Lung (tissue), 12 donors: ENCODE results near the gene IGIP. TPM values are rescaled to one million over a fixed set of nuclear protein-coding genes. Genes with fewer than 3 reads are reported as not detected.

Experiments
- ATAC-seq: fragments of 200-7000 bp; cut with Tn5 transposase; one replicate; pipeline ENCODE4 v1.9.1; 2020; ENCODE audit warnings: moderate number of reproducible peaks; ENCODE audit not compliant: insufficient read depth, low FRiP score
- DNase-seq, 3 donors: peaks; one replicate each; pipeline ENCODE4 v3.0.0-alpha.2; 2013 to 2017
- H3K27ac ChIP-seq, 2 donors: one replicate each; pipeline ENCODE4 v1.5.1; 2013; ENCODE audit warnings: mild to moderate bottlenecking in 2 of 2, moderate library complexity in 2 of 2, control low read depth in 1 of 2, inconsistent platforms in 1 of 2, low read depth in 1 of 2, low read length in 1 of 2
- H3K27me3 ChIP-seq, 3 donors: one replicate each; pipeline ENCODE4 v1.5.1; 2013; ENCODE audit warnings: low read length in 2 of 3; ENCODE audit not compliant: control insufficient read depth in 3 of 3, insufficient read depth in 3 of 3
- H3K36me3 ChIP-seq, 4 donors: one replicate each; pipeline ENCODE4 v1.5.1; 2013; ENCODE audit warnings: low read length in 4 of 4, mild to moderate bottlenecking in 1 of 4, moderate library complexity in 1 of 4; ENCODE audit not compliant: control insufficient read depth in 4 of 4, insufficient read depth in 4 of 4
- H3K4me1 ChIP-seq, 5 donors: one replicate each; pipeline ENCODE4 v1.5.1; 2013; ENCODE audit warnings: low read length in 5 of 5, mild to moderate bottlenecking in 2 of 5, moderate library complexity in 1 of 5; ENCODE audit not compliant: control insufficient read depth in 5 of 5, insufficient read depth in 5 of 5
- H3K4me3 ChIP-seq: one replicate; pipeline ENCODE4 v1.5.1; 2013; ENCODE audit warnings: mild to moderate bottlenecking, control low read depth, moderate library complexity
- H3K9ac ChIP-seq, 2 donors: one replicate each; pipeline ENCODE4 v1.5.1; 2013; ENCODE audit warnings: low read length in 2 of 2, control low read depth in 1 of 2; ENCODE audit not compliant: insufficient read depth in 1 of 2
- H3K9me3 ChIP-seq, 4 donors: one replicate each; pipeline ENCODE4 v1.5.1; 2013; ENCODE audit warnings: low read length in 3 of 4, mild to moderate bottlenecking in 1 of 4, moderate library complexity in 1 of 4; ENCODE audit not compliant: control insufficient read depth in 4 of 4, insufficient read depth in 3 of 4
- whole genome bisulfite sequencing, 2 donors: extraction: QIAGEN DNeasy Blood & Tissue Kit; methylation state at CpG; one replicate each; pipeline ENCODE4 v1.1.7; 2013; 5-methylcytosine and 5-hydroxymethylcytosine counted together
- polyA plus RNA-seq, 2 donors: library from polyadenylated mRNA; stranded (reverse); fragments of 200-250 nt; gene quantifications; one replicate each; pipeline ENCODE4 v1.2.1, GENCODE V29; 2013
- total RNA-seq, 2 donors: library from RNA; depleted of rRNA in 1 of 2; stranded (reverse); fragments of >200 nt in 1 of 2; gene quantifications; one replicate each; pipeline ENCODE4 v1.2.1, GENCODE V29; 2014 to 2021
- TF ChIP-seq, protein P1 (sequence below): IDR thresholded peaks from 2 replicates; pipeline ENCODE4 v1.5.1; 2012; ENCODE audit warnings: mild to moderate bottlenecking; ENCODE audit errors: control extremely low read depth, extremely low read depth
- donor health status: control.
- donor health status: control.
- donor health status: Bipolar disorder and iron deficiency.
- donor health status: healthy.
- donor health status: DM: yes; HTN: yes; CAD: no.

The IGIP gene
- total and polyA plus RNA-seq, 4 donors: 2.8 to 11.1 (median 7.5) TPM

DNA sequence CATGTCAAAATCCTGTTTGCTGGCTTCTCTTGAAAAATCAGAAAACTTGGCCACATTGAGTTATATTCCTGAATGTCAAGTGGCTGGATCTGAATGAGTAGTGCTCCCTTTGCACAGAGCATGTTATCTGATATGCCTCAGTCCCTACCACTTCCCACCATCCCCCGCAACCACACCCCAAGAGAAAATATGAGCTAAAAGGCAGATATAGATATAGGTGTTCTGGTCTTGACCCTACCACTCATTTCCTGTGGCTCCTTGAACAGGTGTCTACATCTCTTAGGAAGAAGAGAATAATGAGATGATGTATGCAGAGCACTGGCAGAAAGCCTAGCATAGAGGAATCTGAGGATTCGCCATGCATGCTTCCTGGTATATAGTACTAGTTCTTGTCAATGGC is 42.6 kb downstream of the IGIP start:
- no peak for ATAC-seq
- TF ChIP-seq, protein P1, sequence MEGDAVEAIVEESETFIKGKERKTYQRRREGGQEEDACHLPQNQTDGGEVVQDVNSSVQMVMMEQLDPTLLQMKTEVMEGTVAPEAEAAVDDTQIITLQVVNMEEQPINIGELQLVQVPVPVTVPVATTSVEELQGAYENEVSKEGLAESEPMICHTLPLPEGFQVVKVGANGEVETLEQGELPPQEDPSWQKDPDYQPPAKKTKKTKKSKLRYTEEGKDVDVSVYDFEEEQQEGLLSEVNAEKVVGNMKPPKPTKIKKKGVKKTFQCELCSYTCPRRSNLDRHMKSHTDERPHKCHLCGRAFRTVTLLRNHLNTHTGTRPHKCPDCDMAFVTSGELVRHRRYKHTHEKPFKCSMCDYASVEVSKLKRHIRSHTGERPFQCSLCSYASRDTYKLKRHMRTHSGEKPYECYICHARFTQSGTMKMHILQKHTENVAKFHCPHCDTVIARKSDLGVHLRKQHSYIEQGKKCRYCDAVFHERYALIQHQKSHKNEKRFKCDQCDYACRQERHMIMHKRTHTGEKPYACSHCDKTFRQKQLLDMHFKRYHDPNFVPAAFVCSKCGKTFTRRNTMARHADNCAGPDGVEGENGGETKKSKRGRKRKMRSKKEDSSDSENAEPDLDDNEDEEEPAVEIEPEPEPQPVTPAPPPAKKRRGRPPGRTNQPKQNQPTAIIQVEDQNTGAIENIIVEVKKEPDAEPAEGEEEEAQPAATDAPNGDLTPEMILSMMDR: no peak
- peaks cover 0 to 8% (median 0%) of the 10 kb centered on the region in 5 donors for H3K4me1 ChIP-seq
- no peak for DNase-seq
- no peaks in the 10 kb centered on the region for H3K36me3 ChIP-seq
- H3K9ac ChIP-seq: no peak overlapping the region
- WGBS, 2 donors: 89 to 95% methylated on average over 2 of the region's 2 CpGs
- H3K27ac ChIP-seq: no peak overlapping the region
- no peaks in the 10 kb centered on the region for H3K9me3 ChIP-seq
- no peaks in the 10 kb centered on the region for H3K27me3 ChIP-seq
- no peak overlapping the region for H3K4me3 ChIP-seq

DNA sequence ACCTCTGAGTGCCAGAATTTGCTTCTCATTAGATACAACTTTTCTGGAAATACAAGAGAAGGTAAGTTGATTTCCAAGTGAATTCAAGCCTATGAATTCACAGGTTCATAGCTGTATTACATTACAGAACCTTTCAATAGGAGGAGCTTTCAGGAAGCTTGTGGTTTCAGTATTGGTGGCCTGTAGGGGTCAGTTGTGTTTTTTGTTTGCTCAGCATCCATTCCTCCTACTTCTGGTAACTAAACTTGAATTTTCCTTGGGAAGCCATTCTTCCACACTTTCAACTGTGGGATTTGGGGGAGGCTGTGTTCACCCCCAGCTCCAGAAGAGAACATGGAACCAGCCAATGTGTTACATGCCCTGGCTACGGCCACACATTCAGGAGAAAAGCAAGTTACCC is 43.7 kb downstream of the IGIP start:
- TF ChIP-seq, protein P1: no peak
- no peaks in the 10 kb centered on the region for H3K27me3 ChIP-seq
- no peak overlapping the region for H3K27ac ChIP-seq
- H3K4me3 ChIP-seq: no peak overlapping the region
- H3K36me3 ChIP-seq: no peaks in the 10 kb centered on the region
- ATAC-seq (no peak), DNase-seq (no peak)
- H3K4me1 ChIP-seq: peaks cover 0 to 8% (median 3%) of the 10 kb centered on the region in 5 donors
- 84 to 88% methylated on average over 1 of the region's 1 CpG for WGBS, 2 donors
- no peak overlapping the region for H3K9ac ChIP-seq
- H3K9me3 ChIP-seq: no peaks in the 10 kb centered on the region

DNA sequence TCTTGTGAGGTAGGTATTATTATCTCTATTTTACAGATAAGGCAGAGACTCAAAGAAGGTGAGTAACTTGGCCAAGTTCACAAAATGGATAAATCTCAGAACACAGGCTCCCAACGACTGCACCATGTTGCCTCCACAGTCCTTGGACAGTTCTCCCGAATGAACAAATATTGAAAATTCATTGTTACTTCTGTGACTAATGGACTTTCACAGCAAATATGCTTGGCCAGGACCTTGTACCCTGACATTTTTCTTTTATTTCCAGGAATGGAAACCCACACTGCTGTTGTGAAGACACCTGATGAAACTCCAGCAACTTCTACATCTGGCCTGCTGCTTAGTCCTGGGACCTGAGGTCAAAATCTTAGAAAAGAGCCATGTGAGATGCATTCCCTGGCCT is 46.7 kb downstream of the IGIP start:
- no peak for ATAC-seq
- no peak for DNase-seq
- H3K4me3 ChIP-seq: no peak overlapping the region
- TF ChIP-seq, protein P1: no peak
- WGBS, 2 donors: 89 to 92% methylated on average over 2 of the region's 2 CpGs
- no peak overlapping the region for H3K9ac ChIP-seq
- H3K36me3 ChIP-seq: no peaks in the 10 kb centered on the region
- no peaks in the 10 kb centered on the region for H3K9me3 ChIP-seq
- H3K27me3 ChIP-seq: no peaks in the 10 kb centered on the region
- no peak overlapping the region for H3K27ac ChIP-seq
- peaks cover 0 to 17% (median 7%) of the 10 kb centered on the region in 5 donors for H3K4me1 ChIP-seq

DNA sequence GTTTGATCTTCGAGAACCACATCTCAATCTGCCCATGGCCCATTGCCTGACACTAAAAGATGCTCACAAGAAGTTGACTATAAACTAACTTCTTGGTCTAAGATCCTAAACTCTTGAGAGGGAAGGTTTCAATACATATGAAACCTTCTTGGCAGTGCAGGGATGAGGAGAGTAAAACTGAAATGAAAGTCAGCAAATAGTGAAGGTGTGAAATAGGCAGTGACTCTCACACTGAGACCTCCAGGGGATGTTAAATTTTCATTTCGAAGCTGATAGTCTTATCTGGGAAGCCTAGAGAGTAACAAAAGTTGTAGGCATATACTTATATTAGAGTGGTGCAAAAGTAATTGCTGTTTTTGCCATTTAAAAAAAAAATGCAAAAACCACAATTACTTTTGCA is 48.3 kb downstream of the IGIP start:
- H3K27ac ChIP-seq: no peak overlapping the region
- TF ChIP-seq, protein P1: no peak
- H3K27me3 ChIP-seq: no peaks in the 10 kb centered on the region
- no peaks in the 10 kb centered on the region for H3K36me3 ChIP-seq
- H3K4me1 ChIP-seq: peaks cover 0 to 20% (median 9%) of the 10 kb centered on the region in 5 donors
- ATAC-seq (no peak), DNase-seq (no peak)
- H3K9me3 ChIP-seq: no peaks in the 10 kb centered on the region
- no peak overlapping the region for H3K4me3 ChIP-seq
- WGBS, 2 donors: 87 to 94% methylated on average over 2 of the region's 2 CpGs
- no peak overlapping the region for H3K9ac ChIP-seq
